DND-41 (cell line): ENCODE results near the gene DCC.

ENCODE experiments used
- ATAC-seq: fragments of 200-7000 bp; cut with Tn5 transposase; 3 replicates; pipeline ENCODE4 v1.9.1; 2021; ENCODE audit warnings: low read depth; ENCODE audit not compliant: insufficient read depth
- DNase-seq: peaks from one replicate; pipeline ENCODE4 v3.0.0-alpha.2; 2020
- H2AFZ ChIP-seq: 2 replicates; pipeline ENCODE4 v1.6.0; 2012; ENCODE audit warnings: low read depth, low read length
- H3K27ac ChIP-seq: 2 replicates; pipeline ENCODE4 v1.5.1; 2012; ENCODE audit warnings: low read length, inconsistent platforms
- H3K27me3 ChIP-seq: fragments of 200-600 bp; sonication (generic); 2 replicates; pipeline ENCODE4 v1.6.0; 2012; ENCODE audit warnings: low read length, mild to moderate bottlenecking, inconsistent platforms; ENCODE audit not compliant: insufficient read depth, poor library complexity
- H3K36me3 ChIP-seq: 2 replicates; pipeline ENCODE4 v1.5.1; 2012; ENCODE audit warnings: low read length, inconsistent platforms; ENCODE audit not compliant: insufficient read depth
- H3K4me1 ChIP-seq: 2 replicates; pipeline ENCODE4 v1.5.1; 2012; ENCODE audit warnings: mild to moderate bottlenecking, low read length; ENCODE audit not compliant: insufficient read depth
- H3K4me2 ChIP-seq: 2 replicates; pipeline ENCODE4 v1.6.0; 2012; ENCODE audit warnings: mild to moderate bottlenecking, moderate library complexity, low read length, inconsistent platforms; ENCODE audit not compliant: insufficient read depth
- H3K4me3 ChIP-seq, 2 experiments: fragments of 200-600 bp in 1 of 2; shearing (Covaris generic) in 1 of 2; 2 replicates each; pipeline ENCODE4 v1.5.1; 2012 to 2016; ENCODE audit warnings: inconsistent platforms in 2 of 2, low read length in 2 of 2, mild to moderate bottlenecking in 2 of 2, low read depth in 1 of 2, moderate library complexity in 1 of 2
- H3K79me2 ChIP-seq: 2 replicates; pipeline ENCODE4 v1.6.0; 2012; ENCODE audit warnings: low read length, inconsistent platforms; ENCODE audit not compliant: insufficient read depth
- H3K9ac ChIP-seq: 2 replicates; pipeline ENCODE4 v1.6.0; 2012; ENCODE audit warnings: low read depth, mild to moderate bottlenecking, inconsistent platforms, low read length, moderate library complexity
- H3K9me3 ChIP-seq: 2 replicates; pipeline ENCODE4 v1.5.1; 2012; ENCODE audit warnings: low read length, moderate library complexity, mild to moderate bottlenecking, inconsistent platforms; ENCODE audit not compliant: insufficient read depth, severe bottlenecking
- H4K20me1 ChIP-seq: 2 replicates; pipeline ENCODE4 v1.6.0; 2012; ENCODE audit warnings: low read length; ENCODE audit not compliant: insufficient read depth
- EZH2 ChIP-seq: IDR thresholded peaks from 3 replicates; pipeline ENCODE4 v1.6.1; 2012; ENCODE audit warnings: borderline replicate concordance, low read depth, mild to moderate bottlenecking, moderate library complexity, low read length, inconsistent platforms; ENCODE audit not compliant: severe bottlenecking
- TF ChIP-seq, protein P1 (sequence below): IDR thresholded peaks from 2 replicates; pipeline ENCODE4 v1.5.1; 2012; ENCODE audit warnings: borderline replicate concordance, low read length, moderate library complexity, mild to moderate bottlenecking; ENCODE audit not compliant: poor library complexity, severe bottlenecking; ENCODE audit errors: extremely low read depth

The DCC gene

DNA sequence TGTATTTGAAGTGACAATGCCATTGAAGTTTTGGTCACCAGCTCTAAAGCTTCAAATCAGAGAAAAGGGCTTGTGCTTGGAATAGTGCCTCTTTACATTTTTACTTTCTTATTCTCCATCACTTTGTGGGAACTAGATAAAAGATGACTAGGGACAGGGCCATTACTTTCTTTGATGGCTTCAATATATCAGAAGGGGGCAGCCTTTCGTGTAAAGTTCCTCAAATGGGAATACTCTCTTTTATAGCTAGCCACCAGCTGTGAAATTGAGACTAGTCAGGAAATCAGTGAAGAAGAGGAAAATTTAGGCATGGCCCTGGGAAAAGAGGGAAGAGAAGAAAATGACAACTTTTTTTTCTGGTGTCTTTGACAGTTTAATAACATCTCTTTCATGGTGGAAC is 242.5 kb downstream of the DCC start:
- Histone ChIP-seq H3K4me2 (no peak overlapping the region), H2AFZ (no peak overlapping the region), H3K4me3 (no peak overlapping the region), H3K79me2 (no peaks in the 10 kb centered on the region), H3K27ac (no peak overlapping the region), H3K36me3 (no peaks in the 10 kb centered on the region), H4K20me1 (no peaks in the 10 kb centered on the region), H3K9me3 (no peaks in the 10 kb centered on the region), H3K9ac (no peak overlapping the region), H3K27me3 (no peaks in the 10 kb centered on the region), H3K4me1 (no peaks in the 10 kb centered on the region)
- DNase-seq = no peak
- no peak for ATAC-seq
- TF ChIP-seq, protein P1, sequence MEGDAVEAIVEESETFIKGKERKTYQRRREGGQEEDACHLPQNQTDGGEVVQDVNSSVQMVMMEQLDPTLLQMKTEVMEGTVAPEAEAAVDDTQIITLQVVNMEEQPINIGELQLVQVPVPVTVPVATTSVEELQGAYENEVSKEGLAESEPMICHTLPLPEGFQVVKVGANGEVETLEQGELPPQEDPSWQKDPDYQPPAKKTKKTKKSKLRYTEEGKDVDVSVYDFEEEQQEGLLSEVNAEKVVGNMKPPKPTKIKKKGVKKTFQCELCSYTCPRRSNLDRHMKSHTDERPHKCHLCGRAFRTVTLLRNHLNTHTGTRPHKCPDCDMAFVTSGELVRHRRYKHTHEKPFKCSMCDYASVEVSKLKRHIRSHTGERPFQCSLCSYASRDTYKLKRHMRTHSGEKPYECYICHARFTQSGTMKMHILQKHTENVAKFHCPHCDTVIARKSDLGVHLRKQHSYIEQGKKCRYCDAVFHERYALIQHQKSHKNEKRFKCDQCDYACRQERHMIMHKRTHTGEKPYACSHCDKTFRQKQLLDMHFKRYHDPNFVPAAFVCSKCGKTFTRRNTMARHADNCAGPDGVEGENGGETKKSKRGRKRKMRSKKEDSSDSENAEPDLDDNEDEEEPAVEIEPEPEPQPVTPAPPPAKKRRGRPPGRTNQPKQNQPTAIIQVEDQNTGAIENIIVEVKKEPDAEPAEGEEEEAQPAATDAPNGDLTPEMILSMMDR = no peak
- no peak for TF ChIP-seq EZH2

DNA sequence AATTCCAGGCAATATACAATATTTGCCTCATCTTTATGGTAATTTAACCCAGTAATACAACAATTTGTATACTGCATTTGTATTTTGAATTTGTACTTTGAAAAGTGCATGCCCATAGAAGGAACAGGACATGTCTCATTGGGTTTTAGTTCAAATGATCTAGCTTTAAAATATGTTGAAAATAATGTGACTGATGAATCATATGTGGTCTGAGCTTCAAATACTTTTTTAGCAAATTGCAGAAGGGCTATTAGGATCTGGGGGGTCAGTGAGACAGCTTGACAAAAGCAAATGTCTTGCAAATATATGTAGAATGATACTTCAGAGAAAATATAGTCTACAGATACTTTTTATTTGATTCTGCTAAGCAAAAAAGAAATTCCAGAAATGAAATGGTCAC is 248.9 kb downstream of the DCC start:
- no peak for ATAC-seq
- TF ChIP-seq, protein P1 = no peak
- H3K9ac ChIP-seq = no peak overlapping the region
- no peaks in the 10 kb centered on the region for H3K9me3 ChIP-seq
- H3K36me3 ChIP-seq = no peaks in the 10 kb centered on the region
- H3K4me2 ChIP-seq = no peak overlapping the region
- no peak for DNase-seq
- no peaks in the 10 kb centered on the region for H3K4me1 ChIP-seq
- no peaks in the 10 kb centered on the region for H3K79me2 ChIP-seq
- no peak overlapping the region for H3K4me3 ChIP-seq
- H2AFZ ChIP-seq = no peak overlapping the region
- no peak overlapping the region for H3K27ac ChIP-seq
- no peaks in the 10 kb centered on the region for H3K27me3 ChIP-seq
- H4K20me1 ChIP-seq = no peaks in the 10 kb centered on the region

DNA sequence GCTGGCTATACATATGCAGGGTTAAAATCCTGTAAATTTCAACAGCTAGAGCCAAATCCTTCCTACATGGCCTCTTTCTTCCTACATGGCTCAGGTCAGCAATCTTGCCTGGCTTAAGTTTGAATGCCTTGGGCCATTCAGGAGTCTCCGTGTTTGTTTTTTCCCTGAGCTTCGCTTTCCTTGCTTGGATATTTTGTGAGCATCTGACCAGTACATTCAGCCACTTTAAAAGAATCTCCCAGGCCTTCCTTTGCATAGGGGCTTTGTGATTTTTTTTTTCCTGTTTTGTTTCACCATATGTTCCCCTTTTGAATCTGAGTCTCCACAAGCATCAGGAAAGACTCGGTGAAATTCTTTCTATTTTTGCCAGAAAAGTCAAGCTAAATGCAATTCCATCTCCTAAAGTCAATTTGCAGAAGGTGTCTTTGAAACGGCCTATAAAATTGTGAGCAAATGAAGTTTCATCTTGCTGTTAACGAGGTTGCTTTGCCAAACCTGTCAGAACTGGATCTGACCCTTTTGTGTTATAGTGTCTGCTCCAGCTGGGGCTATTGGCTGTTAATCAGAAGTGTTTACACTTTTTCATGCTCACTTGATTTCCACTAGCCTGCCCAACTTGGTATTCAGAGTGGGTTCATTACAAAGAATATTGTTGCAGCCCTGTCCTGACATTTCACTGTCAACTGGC is 256.9 kb downstream of the DCC start:
- H3K27me3 ChIP-seq = no peaks in the 10 kb centered on the region
- ATAC-seq (no peak), DNase-seq (no peak)
- no peaks in the 10 kb centered on the region for H3K79me2 ChIP-seq
- no peak overlapping the region for H3K4me2 ChIP-seq
- H3K4me3 ChIP-seq = no peak overlapping the region
- no peaks in the 10 kb centered on the region for H3K36me3 ChIP-seq
- H3K4me1 ChIP-seq = no peaks in the 10 kb centered on the region
- H3K9ac ChIP-seq = no peak overlapping the region
- no peak overlapping the region for H3K27ac ChIP-seq
- H3K9me3 ChIP-seq = no peaks in the 10 kb centered on the region
- no peaks in the 10 kb centered on the region for H4K20me1 ChIP-seq
- no peak for TF ChIP-seq EZH2
- TF ChIP-seq, protein P1 = no peak
- no peak overlapping the region for H2AFZ ChIP-seq
